HuH-7 (cell line): ENCODE results near the gene NTM.

ENCODE experiments used
- DNase-seq: peaks from one replicate; pipeline ENCODE4 v3.0.0; 2011; ENCODE audit warnings: low spot score

The NTM gene

GRCh38 chr11:131549770-131550169 lies 179.4 kb downstream of the NTM start:
- DNase-seq, result no peak

- no peak for DNase-seq
These were observed 189.9 kb downstream of the NTM start for GRCh38 chr11:131560287-131560686.

GRCh38 chr11:131561501-131561900 lies 191.1 kb downstream of the NTM start:
- DNase-seq, result no peak

- DNase-seq, result no peak
These were observed 191.6 kb downstream of the NTM start for GRCh38 chr11:131561972-131562371.

- DNase-seq, result no peak
These were observed 197.9 kb downstream of the NTM start for GRCh38 chr11:131568318-131568717.

GRCh38 chr11:131571571-131571970 lies 201.2 kb downstream of the NTM start:
- no peak for DNase-seq

GRCh38 chr11:131572423-131572822 lies 202.0 kb downstream of the NTM start:
- no peak for DNase-seq

- DNase-seq, result peak; percentile 26
These were observed 209.5 kb downstream of the NTM start for GRCh38 chr11:131579932-131580387.

GRCh38 chr11:131580476-131580875 lies 210.1 kb downstream of the NTM start:
- DNase-seq, result no peak

GRCh38 chr11:131581046-131581445 lies 210.6 kb downstream of the NTM start:
- no peak for DNase-seq

GRCh38 chr11:131582021-131582525 lies 211.7 kb downstream of the NTM start:
- no peak for DNase-seq

GRCh38 chr11:131583421-131583820 lies 213.0 kb downstream of the NTM start:
- no peak for DNase-seq

GRCh38 chr11:131583938-131584337 lies 213.5 kb downstream of the NTM start:
- no peak for DNase-seq

- no peak for DNase-seq
These were observed 214.6 kb downstream of the NTM start for GRCh38 chr11:131584785-131585592.

GRCh38 chr11:131588057-131588456 lies 217.6 kb downstream of the NTM start:
- DNase-seq, result no peak

GRCh38 chr11:131591051-131591461 lies 220.6 kb downstream of the NTM start:
- no peak for DNase-seq

GRCh38 chr11:131592152-131592551 lies 221.7 kb downstream of the NTM start:
- DNase-seq, result no peak

GRCh38 chr11:131592734-131593133 lies 222.3 kb downstream of the NTM start:
- no peak for DNase-seq

GRCh38 chr11:131593301-131593700 lies 222.9 kb downstream of the NTM start:
- no peak for DNase-seq

- DNase-seq, result no peak
These were observed 225.4 kb downstream of the NTM start for GRCh38 chr11:131595797-131596196.

- DNase-seq, result no peak
These were observed 227.5 kb downstream of the NTM start for GRCh38 chr11:131597890-131598289.

- no peak for DNase-seq
These were observed 227.9 kb downstream of the NTM start for GRCh38 chr11:131598305-131598704.

- no peak for DNase-seq
These were observed 228.9 kb downstream of the NTM start for GRCh38 chr11:131599285-131599684.

- DNase-seq, result no peak
These were observed 230.2 kb downstream of the NTM start for GRCh38 chr11:131600628-131601027.
